ENCODE data around the gene CX3CL1. TPM values are rescaled to one million over a fixed set of nuclear protein-coding genes. Genes with fewer than 3 reads are reported as not detected.

The CX3CL1 gene
- total and polyA plus RNA-seq, 2 of the 13 experiments (the other 11 are each of a cell fraction or from before 2014, with no cell fraction given): 57.3 to 60.8 TPM

- TF ChIP-seq, protein P1, sequence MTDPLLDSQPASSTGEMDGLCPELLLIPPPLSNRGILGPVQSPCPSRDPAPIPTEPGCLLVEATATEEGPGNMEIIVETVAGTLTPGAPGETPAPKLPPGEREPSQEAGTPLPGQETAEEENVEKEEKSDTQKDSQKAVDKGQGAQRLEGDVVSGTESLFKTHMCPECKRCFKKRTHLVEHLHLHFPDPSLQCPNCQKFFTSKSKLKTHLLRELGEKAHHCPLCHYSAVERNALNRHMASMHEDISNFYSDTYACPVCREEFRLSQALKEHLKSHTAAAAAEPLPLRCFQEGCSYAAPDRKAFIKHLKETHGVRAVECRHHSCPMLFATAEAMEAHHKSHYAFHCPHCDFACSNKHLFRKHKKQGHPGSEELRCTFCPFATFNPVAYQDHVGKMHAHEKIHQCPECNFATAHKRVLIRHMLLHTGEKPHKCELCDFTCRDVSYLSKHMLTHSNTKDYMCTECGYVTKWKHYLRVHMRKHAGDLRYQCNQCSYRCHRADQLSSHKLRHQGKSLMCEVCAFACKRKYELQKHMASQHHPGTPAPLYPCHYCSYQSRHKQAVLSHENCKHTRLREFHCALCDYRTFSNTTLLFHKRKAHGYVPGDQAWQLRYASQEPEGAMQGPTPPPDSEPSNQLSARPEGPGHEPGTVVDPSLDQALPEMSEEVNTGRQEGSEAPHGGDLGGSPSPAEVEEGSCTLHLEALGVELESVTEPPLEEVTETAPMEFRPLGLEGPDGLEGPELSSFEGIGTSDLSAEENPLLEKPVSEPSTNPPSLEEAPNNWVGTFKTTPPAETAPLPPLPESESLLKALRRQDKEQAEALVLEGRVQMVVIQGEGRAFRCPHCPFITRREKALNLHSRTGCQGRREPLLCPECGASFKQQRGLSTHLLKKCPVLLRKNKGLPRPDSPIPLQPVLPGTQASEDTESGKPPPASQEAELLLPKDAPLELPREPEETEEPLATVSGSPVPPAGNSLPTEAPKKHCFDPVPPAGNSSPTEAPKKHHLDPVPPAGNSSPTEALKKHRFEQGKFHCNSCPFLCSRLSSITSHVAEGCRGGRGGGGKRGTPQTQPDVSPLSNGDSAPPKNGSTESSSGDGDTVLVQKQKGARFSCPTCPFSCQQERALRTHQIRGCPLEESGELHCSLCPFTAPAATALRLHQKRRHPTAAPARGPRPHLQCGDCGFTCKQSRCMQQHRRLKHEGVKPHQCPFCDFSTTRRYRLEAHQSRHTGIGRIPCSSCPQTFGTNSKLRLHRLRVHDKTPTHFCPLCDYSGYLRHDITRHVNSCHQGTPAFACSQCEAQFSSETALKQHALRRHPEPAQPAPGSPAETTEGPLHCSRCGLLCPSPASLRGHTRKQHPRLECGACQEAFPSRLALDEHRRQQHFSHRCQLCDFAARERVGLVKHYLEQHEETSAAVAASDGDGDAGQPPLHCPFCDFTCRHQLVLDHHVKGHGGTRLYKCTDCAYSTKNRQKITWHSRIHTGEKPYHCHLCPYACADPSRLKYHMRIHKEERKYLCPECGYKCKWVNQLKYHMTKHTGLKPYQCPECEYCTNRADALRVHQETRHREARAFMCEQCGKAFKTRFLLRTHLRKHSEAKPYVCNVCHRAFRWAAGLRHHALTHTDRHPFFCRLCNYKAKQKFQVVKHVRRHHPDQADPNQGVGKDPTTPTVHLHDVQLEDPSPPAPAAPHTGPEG (CRISPR knock-in tag; IDR thresholded peaks at IDR 0.05): no peak
- TF ChIP-seq NONO (IDR thresholded peaks at IDR 0.05): no peak
- 0 out of 2 replicates have a peak, but pooled peaks have one; percentile 36 for TF ChIP-seq NONO (CRISPR knock-in tag; conservative IDR thresholded peaks at IDR 0.05)
- TF ChIP-seq, protein P2, sequence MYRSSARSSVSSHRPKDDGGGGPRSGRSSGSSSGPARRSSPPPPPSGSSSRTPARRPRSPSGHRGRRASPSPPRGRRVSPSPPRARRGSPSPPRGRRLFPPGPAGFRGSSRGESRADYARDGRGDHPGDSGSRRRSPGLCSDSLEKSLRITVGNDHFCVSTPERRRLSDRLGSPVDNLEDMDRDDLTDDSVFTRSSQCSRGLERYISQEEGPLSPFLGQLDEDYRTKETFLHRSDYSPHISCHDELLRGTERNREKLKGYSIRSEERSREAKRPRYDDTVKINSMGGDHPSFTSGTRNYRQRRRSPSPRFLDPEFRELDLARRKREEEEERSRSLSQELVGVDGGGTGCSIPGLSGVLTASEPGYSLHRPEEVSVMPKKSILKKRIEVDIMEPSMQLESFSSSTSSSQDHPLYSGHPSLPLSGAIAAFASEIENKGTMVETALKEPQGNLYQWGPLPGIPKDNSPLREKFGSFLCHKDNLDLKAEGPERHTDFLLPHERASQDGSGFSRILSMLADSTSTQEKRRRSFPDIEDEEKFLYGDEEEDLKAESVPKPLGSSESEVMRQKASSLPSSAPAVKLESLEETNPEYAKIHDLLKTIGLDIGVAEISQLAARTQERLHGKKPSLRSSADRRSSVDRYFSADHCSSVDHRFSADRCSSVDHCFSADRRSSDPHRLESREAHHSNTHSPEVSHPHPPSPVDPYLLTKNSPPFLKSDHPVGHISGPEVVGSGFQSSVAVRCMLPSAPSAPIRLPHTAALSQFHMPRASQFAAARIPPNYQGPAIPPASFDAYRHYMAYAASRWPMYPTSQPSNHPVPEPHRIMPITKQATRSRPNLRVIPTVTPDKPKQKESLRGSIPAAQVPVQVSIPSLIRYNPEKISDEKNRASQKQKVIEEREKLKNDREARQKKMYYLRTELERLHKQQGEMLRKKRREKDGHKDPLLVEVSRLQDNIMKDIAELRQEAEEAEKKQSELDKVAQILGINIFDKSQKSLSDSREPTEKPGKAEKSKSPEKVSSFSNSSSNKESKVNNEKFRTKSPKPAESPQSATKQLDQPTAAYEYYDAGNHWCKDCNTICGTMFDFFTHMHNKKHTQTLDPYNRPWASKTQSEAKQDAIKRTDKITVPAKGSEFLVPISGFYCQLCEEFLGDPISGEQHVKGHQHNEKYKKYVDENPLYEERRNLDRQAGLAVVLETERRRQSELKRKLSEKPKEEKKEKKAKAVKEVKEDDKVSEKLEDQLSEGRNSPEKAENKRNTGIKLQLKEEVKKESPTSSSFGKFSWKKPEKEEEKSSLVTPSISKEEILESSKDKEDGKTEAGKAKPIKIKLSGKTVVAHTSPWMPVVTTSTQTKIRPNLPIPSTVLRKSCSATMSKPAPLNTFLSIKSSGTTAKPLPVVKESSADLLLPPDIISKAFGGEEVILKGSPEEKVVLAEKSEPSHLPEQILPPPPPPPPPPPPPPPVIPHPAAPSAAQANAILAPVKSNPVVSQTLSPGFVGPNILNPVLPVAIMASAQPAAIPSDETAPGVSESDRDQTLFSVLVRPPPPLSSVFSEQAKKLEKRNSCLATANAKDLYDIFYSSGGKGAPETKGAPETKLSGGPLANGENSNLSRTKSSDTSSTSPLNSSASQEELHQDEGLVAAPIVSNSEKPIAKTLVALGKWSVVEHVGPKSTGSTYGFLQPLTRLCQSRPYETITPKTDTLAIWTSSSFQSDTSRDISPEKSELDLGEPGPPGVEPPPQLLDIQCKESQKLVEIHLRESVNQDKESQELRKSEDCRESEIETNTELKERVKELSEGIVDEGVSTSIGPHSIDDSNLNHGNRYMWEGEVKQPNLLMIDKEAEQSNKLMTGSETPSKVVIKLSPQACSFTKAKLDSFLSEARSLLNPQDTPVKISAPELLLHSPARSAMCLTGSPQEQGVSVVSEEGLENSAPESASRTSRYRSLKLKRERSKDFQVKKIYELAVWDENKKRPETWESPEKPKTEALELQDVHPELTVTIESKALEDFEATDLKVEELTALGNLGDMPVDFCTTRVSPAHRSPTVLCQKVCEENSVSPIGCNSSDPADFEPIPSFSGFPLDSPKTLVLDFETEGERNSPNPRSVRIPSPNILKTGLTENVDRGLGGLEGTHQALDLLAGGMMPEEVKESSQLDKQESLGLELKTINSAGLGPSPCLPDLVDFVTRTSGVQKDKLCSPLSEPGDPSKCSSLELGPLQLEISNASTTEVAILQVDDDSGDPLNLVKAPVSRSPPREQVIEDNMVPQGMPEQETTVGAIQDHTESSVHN (CRISPR knock-in tag; IDR thresholded peaks at IDR 0.05): no peak
- TF ChIP-seq MIXL1 (CRISPR knock-in tag; IDR thresholded peaks at IDR 0.05): no peak
- TF ChIP-seq, protein P3, sequence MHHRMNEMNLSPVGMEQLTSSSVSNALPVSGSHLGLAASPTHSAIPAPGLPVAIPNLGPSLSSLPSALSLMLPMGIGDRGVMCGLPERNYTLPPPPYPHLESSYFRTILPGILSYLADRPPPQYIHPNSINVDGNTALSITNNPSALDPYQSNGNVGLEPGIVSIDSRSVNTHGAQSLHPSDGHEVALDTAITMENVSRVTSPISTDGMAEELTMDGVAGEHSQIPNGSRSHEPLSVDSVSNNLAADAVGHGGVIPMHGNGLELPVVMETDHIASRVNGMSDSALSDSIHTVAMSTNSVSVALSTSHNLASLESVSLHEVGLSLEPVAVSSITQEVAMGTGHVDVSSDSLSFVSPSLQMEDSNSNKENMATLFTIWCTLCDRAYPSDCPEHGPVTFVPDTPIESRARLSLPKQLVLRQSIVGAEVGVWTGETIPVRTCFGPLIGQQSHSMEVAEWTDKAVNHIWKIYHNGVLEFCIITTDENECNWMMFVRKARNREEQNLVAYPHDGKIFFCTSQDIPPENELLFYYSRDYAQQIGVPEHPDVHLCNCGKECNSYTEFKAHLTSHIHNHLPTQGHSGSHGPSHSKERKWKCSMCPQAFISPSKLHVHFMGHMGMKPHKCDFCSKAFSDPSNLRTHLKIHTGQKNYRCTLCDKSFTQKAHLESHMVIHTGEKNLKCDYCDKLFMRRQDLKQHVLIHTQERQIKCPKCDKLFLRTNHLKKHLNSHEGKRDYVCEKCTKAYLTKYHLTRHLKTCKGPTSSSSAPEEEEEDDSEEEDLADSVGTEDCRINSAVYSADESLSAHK (CRISPR knock-in tag; IDR thresholded peaks at IDR 0.05; ENCODE audit: borderline replicate concordance): no peak
- TF ChIP-seq, protein P4, sequence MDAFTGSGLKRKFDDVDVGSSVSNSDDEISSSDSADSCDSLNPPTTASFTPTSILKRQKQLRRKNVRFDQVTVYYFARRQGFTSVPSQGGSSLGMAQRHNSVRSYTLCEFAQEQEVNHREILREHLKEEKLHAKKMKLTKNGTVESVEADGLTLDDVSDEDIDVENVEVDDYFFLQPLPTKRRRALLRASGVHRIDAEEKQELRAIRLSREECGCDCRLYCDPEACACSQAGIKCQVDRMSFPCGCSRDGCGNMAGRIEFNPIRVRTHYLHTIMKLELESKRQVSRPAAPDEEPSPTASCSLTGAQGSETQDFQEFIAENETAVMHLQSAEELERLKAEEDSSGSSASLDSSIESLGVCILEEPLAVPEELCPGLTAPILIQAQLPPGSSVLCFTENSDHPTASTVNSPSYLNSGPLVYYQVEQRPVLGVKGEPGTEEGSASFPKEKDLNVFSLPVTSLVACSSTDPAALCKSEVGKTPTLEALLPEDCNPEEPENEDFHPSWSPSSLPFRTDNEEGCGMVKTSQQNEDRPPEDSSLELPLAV (CRISPR knock-in tag; conservative IDR thresholded peaks at IDR 0.05; ENCODE audit: low read depth): no peak
- no peak for TF ChIP-seq ZSCAN20 (CRISPR knock-in tag; IDR thresholded peaks at IDR 0.05; ENCODE audit: borderline replicate concordance)
- no peak for TF ChIP-seq POLR2AphosphoS2 (IDR thresholded peaks at IDR 0.05; ENCODE audit: low read depth, low read length)
- TF ChIP-seq PITX1 (CRISPR knock-in tag; IDR thresholded peaks at IDR 0.05): no peak
Measured at GRCh38 chr16:57388359-57389086, 16.2 kb downstream of the CX3CL1 start (continued).

All from HepG2 (cell line).